SIG-M5 (cell line): ENCODE measurements around the gene ECI2.
"Not testable (repeated sequence)": the region's sequence is repeated elsewhere in the genome, so short reads cannot be mapped to it uniquely, and the experiment has no call there.

Experiments
- DNase-seq: peaks from one replicate; lab custom pipeline; 2025; lab: John Stamatoyannopoulos, UW

Gene ECI2

DNA sequence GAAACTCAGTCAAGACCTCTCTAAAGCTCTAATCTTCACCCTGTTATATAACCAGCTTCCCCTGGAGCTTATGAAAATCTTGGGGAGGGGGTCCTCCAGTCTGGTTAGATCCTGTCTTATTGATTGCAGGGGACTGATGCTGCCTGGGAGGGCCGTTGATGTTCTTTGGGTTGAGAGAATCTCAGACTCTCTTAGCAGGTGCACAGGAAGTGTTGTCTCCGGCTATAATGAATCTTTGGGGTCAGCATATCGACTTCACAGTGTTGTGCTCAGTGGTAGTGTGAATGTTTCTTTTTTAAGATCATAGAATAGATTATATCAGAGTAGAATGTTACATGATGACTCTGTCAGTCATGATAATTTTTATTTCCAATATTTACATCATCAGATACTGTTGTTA is 2.8 kb upstream of the ECI2 start:
- no peak for DNase-seq

DNA sequence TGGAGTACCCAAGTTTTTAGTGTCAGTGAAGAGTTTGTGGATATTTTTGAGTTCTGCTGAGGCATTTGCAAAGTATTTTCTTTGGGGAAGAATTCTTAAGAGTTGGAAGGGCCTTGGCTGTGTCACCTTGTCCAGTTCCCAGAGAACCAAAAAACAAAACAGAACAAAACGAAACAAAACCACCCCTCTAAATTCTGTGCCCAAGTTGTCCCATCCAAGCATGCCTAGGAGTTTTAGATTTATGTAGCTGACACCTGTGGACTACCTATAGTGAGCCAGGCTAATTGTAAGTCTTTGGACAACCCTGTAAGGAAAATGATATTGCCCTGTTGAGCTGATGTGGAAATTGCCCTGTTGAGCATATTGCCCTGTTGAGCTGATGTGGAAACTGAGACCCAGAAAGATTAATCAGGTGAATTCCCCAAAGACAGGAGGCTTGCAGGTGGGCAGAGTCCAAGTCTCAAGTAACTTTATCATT is 1.0 kb upstream of the ECI2 start:
- no peak for DNase-seq

DNA sequence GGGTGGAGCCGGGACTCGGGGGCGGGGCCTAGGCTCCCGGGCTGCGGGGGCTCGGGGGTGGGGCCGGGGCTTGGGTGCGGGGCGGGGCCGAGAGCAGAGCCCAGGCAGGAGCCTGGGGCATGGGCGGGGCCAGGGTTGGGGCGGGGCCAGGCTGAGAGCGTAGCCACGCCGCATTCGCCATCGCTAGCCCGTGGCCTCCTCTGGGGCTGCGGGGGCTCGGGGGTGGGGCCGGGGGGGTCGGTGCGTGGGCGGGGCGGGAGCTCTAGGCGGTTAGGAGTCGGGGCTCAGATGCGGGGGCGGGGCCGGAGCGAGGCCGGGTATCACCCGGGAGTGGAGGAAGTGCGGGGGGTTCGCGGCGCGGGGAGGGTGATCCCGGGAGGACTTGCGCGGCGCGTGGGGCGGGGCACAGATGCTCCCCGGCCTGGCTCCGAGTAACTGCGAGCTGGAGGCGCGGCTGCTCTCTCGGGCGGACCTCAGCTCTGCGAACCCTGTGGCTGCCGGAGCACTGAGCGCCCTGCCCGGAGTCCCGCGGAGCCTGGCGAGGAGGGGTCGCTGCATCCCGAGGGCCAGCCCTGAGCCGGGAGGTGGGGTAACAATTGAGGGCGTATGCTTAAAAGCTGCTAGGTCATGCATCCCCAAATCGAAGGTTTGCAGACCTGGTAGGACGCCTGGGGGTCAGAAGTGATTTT is 434 bp upstream of the ECI2 start:
- DNase-seq: no peak

DNA sequence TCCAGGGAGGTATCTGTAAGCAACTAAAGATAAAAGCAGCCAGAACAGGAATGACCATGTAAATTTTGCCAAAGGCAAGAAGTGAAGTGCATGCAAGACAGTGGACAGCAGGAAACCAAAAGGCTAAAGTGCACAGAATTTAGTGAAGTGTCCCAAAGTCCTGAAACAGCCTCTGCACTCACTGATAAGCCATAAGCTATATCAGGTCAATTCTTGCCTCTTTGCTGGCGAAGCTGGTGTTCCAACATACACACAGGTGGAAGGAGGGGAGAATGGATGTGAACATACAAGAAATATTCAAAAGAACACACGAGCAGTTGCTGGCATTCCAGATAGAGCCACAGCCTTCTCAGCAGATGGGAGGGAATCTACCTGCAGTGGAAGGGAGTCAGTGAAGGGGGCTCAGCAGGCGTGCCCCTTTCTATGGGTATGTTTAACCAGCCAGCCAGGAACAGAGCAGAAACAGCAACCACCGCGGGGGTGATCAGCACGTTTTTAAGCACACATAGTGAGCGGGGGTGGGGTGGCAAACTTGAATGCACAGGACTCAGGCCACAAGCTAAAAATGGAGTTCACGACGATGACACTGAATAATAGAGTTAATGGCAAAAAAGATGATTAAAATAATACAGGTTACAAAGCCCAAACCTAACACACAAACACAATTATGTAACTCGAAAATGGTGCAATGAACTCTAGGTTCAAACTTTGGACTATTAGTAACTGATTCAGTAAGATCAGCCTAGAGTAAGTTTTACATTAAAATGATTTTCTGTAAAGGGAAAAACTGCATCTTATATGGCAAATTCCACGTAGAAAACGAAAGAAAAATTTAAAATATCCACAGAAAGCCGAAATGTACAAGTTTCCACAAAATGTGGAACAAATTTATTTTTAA is 1.2 kb downstream of the ECI2 start:
- DNase-seq: no peak

DNA sequence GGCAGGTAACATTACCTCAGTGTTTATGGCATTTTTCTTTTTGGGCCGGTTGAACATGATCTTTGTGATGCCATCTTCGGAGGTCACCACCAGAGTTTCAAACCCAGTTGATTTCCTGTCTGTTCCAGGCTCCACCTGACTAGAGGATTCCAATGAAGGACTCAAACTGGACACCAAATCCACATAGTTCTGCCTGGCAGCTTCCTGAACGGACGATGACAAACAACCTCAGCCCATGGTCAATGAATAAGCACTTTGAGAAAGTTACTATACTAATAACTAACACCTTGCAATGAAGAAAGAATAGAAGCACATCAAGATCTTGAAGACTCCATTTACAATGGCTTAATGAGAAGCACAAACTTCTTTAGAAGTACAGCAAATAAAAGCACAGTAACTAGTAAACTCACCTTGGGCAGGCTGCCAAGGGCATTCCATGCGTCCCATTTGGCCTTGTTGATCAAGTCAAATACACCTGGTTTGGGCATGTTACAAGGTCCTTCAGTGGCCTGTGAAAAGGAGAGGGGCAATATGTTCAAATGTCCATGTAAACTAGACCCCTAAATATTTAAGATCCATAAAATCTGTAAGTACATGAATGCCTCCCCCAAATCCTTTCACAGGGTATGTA is 4.9 kb downstream of the ECI2 start:
- DNase-seq: no peak

DNA sequence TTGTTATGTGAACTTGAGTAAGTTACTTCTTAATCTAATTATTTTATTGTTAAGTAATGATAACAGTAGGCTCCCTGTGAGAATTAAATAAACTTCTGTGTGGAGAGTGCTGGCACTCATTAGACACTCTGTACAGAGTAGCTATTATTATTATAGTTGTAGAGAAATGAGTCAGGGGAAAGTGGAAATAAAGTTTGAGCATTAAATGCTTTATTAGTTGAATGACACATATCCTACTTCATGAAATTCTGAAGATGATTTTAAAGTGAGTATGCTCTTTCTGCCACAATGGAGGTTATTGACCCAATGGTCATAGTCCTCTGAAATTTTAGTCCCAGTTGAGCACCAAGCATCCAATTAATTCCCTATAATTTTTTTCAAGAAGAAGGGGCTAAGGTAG is 5.9 kb downstream of the ECI2 start:
- no peak for DNase-seq

DNA sequence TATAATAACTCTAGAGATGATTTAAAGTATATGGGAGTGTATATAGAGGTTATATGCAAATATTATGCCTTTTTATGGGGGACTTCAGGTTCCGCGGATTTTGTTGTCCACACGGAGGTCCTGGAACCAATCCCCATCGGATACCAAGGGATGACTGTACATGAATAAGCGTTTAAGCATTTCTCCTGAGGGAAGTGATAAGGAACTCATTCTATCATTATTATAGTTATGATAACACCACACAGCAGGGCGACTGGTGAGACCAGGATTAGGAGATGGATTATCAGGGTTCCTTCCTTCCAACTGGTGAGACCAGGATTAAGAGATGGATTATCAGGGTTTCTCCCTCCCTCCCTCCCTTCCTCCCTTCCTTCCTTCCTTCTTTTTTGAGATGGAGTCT is 6.6 kb downstream of the ECI2 start:
- no peak for DNase-seq

DNA sequence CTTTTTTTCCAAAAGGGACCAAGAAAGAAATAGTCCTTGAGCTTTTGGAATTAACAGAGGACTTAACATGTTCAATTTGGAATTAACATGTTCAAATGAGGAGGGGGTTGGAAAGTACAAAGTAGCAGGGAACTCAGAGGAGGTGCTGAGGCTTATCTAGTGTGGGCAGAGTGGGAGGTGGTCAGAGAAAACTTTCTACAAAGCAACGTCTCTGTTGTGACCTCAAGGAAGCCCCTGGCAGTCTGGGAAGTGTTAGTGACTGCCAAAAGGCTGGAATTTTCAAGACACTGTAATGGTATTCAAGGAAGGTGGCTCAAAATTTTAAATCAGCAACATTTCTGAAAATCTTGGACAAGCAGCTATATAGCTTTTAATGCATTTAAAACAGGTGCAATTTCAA is 7.3 kb downstream of the ECI2 start:
- DNase-seq: no peak

DNA sequence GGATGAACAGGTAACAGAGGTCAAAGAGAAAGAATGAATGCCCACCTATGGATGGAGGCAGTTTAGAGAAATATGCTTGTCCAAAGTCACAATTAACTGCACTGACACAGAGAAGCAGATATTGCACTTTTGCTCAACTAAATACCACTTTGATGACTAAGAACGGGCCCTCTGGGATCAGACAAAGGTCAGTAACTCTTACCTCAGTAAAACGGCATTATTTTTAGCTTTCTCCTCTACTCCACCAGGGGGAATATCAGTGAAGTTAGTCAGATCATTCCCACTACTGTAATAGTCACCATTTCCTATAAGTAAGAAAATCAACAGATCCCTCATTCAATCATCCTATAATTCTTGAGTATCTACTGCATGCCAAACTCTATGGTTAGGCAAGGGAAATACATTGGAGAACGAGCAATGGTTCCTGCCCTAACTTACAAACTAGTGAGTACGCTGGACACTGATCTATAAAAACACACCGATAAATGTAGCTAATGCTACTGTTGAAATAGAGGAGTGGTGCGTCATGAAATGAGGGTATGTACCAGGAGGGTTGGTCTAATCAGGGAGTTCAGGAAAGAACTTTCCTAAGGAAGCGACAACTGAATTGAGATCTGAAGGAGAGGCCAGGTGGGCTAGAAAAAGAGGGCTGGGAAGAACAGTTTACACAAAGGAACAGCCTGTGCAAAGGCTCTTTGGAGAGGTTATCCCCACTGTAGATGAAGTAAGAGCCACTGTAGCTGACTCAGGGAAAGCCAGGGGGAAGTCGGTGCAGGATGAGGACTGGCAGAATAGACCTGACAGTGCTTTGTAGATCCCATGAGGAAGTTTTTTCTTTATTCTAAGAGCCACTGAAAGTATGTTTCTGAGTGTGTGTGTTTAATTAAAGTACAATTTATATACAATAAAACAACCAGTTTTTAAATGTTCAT is 9.2 kb downstream of the ECI2 start:
- no peak for DNase-seq

DNA sequence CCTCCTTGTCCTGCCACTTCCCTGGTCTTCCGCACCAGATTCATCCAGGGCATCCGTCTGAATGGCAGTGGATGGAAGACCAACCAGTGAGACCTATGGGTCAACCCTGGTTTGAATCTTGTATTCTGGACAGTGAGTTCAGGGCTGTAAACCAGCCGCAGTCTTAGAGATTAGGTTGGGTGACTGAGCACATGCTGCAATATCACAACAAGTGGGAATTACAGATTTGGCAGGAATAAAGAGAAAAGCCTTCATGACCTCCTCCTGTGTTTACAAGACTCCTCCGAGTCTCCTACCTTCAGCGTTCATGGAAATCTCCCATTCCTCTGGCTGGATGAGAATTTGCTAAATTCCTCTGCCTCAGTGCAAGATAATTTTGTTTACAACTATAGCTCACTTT is 9.9 kb downstream of the ECI2 start:
- DNase-seq: no peak

DNA sequence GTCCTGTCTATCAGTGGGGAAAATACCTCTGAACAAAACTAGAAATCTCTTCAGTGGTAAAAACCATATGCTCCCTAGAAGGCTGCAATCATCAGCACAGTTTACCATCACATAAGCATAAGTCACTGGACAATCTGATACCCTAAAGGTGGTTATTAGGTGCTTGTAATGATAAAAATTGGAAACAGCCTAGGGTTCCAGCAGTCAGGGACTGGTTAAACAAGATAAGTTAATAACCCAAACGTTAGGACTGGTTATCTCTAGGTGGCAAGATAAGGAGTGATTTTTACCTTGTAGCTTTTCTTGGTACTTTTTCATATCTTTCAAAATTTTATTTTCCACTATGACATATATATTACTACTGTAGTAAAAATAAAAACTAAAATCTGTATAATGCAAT is 11.0 kb downstream of the ECI2 start:
- DNase-seq: no peak

DNA sequence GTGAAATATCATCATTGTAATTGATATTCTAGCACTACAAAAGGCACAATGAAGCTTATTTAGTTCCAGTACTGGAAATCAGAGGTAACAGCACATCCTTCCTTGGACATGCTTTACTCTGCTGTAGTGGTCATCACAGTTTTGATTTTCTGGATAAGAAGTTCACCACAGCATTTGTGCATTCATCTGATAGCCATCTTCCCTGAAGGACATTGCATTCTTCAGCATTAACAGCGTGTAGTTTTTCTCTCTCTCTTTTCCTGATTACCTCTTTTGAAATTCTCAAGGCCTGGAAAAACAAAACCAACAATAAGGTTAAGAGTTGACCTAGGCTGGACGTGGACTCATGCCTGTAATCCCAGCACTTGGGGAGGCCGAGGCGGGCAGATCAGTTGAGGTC is 19.6 kb downstream of the ECI2 start:
- no peak for DNase-seq

DNA sequence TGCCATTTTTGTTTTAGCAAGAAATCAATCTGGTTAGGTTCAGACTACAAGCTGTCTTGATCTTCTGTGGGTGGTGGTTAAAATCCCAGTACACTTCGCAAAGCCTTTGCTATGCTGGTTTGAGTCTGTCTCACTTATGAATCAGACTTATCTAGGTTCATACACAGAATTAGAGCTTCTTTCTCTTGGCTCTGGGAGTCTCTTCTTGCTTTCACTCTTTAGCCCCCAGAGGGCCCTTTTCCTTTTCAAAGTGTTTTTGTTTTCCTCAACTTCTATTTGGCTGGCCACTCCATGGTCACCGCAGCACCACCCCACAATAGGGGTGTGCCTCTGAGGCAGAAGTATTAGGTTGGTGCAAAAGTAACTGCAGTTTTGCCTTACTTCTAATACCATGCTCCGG is 21.3 kb downstream of the ECI2 start:
- no peak for DNase-seq

DNA sequence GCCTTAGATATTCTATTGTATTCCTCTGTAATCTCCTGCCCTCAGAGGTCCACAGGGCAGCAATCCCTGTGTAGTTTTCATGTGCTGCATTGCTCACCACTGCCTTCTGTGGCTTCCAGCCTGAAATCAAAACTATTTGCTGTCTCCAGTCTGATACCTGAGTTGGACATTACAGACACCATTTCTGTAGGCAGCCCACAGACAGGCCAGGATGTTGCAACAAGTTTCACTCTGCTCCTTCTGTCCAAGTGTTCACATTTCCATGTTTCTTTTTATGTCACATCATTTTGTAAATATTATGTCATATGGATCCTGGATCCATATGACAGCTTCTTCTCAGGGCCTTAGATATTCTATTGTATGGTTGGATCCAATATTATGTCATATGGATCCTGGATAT is 21.7 kb downstream of the ECI2 start:
- no peak for DNase-seq

DNA sequence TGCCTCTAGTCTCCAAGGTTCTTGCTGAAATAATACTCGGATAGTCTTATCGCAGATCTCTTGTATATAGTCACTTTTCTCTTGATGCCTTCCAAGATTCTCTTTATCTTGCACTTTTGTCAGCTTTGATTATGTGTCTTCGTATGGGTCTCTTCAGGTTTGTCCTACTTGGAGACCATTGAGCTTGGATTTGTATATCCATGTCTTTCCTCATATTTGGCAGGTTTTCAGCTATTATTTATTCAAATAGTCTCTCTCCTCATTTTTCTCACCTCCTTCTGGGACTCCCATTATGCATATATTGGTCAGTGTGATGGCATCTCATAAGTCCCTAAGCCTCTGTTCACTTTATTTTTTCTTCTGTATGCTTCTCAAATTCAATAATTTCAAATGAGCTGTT is 23.0 kb downstream of the ECI2 start:
- no peak for DNase-seq

DNA sequence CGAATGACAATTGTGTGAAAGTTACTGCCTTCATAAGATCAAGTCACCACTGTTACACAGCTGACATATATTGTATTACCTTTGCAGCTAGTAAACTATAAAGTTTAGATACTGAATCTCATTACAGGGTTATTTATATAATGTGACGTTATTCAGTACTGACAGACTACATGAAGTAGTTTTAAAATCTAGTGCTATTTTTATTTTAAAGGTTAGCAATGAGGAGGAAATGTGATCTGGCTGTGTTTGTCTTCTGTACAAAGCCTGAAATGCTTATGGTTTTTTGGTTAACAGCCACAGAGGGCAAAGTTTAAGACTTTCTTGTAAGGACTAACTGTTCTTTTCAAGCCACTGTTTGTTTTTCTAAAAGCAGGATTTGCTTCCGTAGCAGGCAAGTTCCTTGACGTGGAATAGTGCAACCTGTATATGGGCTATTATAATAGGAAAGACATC is 26.0 kb downstream of the ECI2 start:
- not testable (repeated sequence) for DNase-seq

DNA sequence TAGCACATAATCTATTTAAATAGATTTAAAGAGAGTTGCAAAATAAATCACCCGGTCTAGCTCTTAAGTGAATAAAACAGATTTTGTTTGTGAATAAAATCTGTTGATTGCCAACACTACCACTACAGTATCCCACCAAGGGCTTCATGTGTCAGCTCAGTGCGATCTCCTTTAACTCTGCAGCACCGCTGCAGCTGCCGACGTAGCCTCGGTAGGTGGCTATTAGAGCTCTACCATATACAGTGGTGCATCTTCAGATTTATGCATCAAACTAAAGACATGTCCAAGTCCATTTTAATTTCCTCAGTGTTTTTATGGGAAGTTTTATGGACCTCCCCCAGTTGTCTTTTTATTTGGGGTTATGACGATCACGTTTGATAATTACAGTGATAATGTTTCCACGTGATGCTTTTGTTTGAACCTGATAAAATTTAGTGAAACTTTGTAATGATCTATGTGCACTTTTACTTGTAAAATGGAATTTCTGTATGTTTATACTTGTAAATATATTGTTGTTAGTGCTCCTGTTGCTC is 26.7 kb downstream of the ECI2 start:
- DNase-seq: no peak

DNA sequence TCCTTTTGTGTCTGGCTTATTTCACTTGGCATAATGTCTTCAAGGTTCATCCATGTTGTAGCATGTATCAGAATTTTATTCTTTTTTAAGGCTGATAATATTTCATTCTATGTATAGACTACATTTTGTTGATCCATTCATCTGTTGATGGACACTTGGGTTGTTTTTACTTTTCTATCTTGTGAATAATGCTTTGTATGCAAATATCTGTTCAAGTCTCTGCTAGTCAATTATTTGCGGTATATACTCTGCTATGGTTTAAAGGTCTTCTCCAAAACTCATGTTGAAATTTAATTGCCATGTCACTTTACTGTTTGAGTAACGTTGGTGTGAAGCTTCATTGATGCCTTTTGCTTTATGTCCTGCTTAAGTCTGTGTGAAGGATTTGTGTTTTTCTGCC is 27.5 kb downstream of the ECI2 start:
- DNase-seq: no peak

DNA sequence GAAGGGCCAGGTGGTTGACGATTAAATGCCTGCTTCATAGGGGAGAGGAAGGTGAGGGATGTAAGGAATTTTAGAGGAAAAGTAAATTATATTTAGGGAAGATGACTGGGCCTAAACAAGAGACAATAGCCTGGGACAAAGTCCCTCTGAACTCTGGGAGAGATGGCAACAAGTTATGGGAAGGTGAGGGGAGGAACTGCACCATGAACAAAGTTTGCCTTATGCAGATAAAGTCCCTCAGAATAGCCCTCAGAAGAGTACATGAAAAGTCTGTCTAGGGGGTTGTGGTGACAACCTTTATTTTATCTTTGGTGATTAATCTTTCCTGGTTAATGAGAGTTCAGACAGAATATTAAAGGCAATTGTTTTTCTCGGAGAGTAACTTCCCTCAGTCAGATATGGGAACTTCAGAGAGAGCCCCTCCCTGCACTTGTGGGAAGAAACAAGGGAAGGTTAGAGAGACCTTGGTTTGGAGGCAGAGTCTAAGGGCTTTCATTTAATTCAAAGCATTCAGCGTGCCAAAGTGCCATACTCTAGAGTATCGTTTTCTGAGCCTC is 29.3 kb downstream of the ECI2 start:
- DNase-seq: no peak

DNA sequence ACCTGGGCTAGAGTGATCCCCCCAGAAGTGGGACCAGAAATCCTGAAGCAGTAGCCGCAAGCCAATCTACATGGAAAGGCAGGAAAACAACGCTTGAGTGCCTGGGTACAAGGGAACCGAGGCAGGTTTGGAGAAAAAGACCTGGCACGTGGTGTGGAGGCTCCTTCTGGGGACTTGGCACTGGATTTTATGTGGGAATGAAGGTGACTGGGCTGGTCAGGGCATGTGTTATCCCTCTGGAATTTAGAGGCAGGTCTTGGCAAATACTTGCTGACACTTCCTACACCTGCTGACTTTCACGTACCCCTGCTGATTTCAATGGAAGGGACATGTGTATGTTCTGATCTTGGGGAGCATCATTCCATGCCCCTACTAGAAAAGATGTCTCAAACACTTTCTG is 31.4 kb downstream of the ECI2 start:
- DNase-seq: no peak

DNA sequence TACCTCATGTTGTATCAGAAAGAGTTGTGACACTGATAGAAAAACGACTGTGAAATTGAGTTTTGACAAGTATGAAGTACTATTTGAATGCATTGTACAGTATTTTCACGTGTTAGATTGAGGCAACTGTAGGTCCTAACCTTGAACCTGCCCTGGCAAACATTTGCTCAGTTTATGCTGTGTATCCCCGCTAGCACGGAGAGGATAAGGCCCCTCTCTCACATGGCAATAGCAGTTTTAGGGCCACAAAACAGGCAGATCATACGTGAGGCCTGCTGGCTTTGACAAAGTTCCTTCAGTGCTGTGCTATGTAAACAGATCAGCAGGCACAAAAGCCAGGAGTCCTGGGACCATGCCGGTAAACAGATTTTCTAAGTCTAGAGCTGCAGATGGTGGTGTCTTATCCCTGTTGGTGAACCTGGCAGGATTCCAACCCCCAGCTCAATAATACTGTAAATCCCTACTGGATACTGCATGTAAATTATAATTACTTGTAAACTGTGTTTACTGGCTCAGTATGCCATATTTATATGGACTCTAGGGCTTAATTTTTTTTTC is 32.6 kb downstream of the ECI2 start:
- DNase-seq: no peak
